WTC11 (cell line): ENCODE data around the gene IL5RA. TPM values are rescaled to one million over a fixed set of nuclear protein-coding genes. Genes with fewer than 3 reads are reported as not detected.

Experiments
- ATAC-seq: fragments of 200-7000 bp; cut with Tn5 transposase; 2 replicates; pipeline ENCODE4 v1.10.0; 2021; ENCODE audit warnings: mild to moderate bottlenecking, moderate library complexity
- CTCF ChIA-PET: fragments of 300-600 bp; sonication (Branson Sonifier 250); formaldehyde crosslinking; loops from one replicate; lab custom pipeline; 2021; ENCODE audit warnings: antibody characterized with exemption; lab: Charles Lee
- POLR2A ChIA-PET: fragments of 350-600 bp; sonication (Branson Sonifier 250); formaldehyde crosslinking; loops from one replicate; lab custom pipeline; 2021; ENCODE audit warnings: antibody characterized with exemption; lab: Charles Lee
- DNase-seq: peaks from one replicate; pipeline ENCODE4 v3.0.0; 2021; ENCODE audit warnings: low spot score
- H3K27ac Mint-ChIP-seq: 2 replicates; pipeline ENCODE4 v1.8.0; 2021; ENCODE audit warnings: mixed read lengths
- H3K27me3 Mint-ChIP-seq: 2 replicates; pipeline ENCODE4 v1.8.0; 2021; ENCODE audit warnings: low read depth, mild to moderate bottlenecking, moderate library complexity, mixed read lengths
- H3K36me3 Mint-ChIP-seq: 2 replicates; pipeline ENCODE4 v1.8.0; 2021; ENCODE audit warnings: mixed read lengths
- H3K4me1 Mint-ChIP-seq: 2 replicates; pipeline ENCODE4 v1.8.0; 2022; ENCODE audit warnings: mixed read lengths
- H3K4me3 Mint-ChIP-seq: 2 replicates; pipeline ENCODE4 v1.8.0; 2021; ENCODE audit warnings: mild to moderate bottlenecking, moderate library complexity, mixed read lengths
- H3K9me3 Mint-ChIP-seq: 2 replicates; pipeline ENCODE4 v1.8.0; 2021; ENCODE audit warnings: mixed read lengths
- AFF4 ChIP-seq: sonication (generic); formaldehyde crosslinking; IDR thresholded peaks from 2 replicates; pipeline ENCODE4 v1.8.1; 2023; ENCODE audit warnings: mild to moderate bottlenecking, missing genetic modification reagents, borderline replicate concordance
- EMX1 ChIP-seq: fragments of 250-450 bp; sonication (Bioruptor Pico); IDR thresholded peaks from 2 replicates; pipeline ENCODE4 v1.8.0; 2021; ENCODE audit warnings: mild to moderate bottlenecking
- FOXK1 ChIP-seq: sonication (generic); formaldehyde crosslinking; IDR thresholded peaks from 2 replicates; pipeline ENCODE4 v1.8.0; 2022; ENCODE audit warnings: mild to moderate bottlenecking, moderate library complexity, missing genetic modification reagents
- PRDM15 ChIP-seq: sonication (generic); formaldehyde crosslinking; IDR thresholded peaks from 2 replicates; pipeline ENCODE4 v1.8.0; 2022; ENCODE audit warnings: missing genetic modification reagents
- RORB ChIP-seq: fragments of 250-450 bp; sonication (Bioruptor Pico); IDR thresholded peaks from 2 replicates; pipeline ENCODE4 v1.9.0; 2021; ENCODE audit warnings: mild to moderate bottlenecking
- ZNF263 ChIP-seq: sonication (generic); formaldehyde crosslinking; IDR thresholded peaks from 2 replicates; pipeline ENCODE4 v1.8.1; 2022; ENCODE audit warnings: low read depth, mild to moderate bottlenecking, moderate library complexity, missing genetic modification reagents
- ZNF423 ChIP-seq: fragments of 250-450 bp; sonication (Bioruptor Pico); IDR thresholded peaks from 2 replicates; pipeline ENCODE4 v2.1.2; 2022; ENCODE audit warnings: mild to moderate bottlenecking, moderate library complexity
- ZNF532 ChIP-seq: fragments of 250-450 bp; sonication (Bioruptor Pico); IDR thresholded peaks from 2 replicates; pipeline ENCODE4 v1.9.0; 2021; ENCODE audit warnings: mild to moderate bottlenecking, borderline replicate concordance
- ZSCAN18 ChIP-seq: fragments of 250-450 bp; sonication (Bioruptor Pico); IDR thresholded peaks from 2 replicates; pipeline ENCODE4 v2.1.2; 2022; ENCODE audit warnings: mild to moderate bottlenecking, moderate library complexity
- total RNA-seq: library from RNA; stranded (reverse); gene quantifications from 3 replicates; pipeline ENCODE4 v1.2.3, GENCODE V29; 2021

The IL5RA gene
- total RNA-seq, 1 experiment from 2014 or later, result not detected

GRCh38 chr3:3053974-3054373 is 56.2 kb downstream of the IL5RA start (continued):
- TF ChIP-seq ZNF532, result no peak
- no peak for TF ChIP-seq ZNF263 (CRISPR knock-in tag)
- no peak for TF ChIP-seq ZSCAN18 (CRISPR knock-in tag)

- TF ChIP-seq EMX1 (CRISPR knock-in tag) (no peak), RORB (CRISPR knock-in tag) (no peak), AFF4 (CRISPR knock-in tag) (no peak), FOXK1 (no peak), PRDM15 (CRISPR knock-in tag) (no peak), ZNF423 (CRISPR knock-in tag) (no peak)
- ChIA-PET CTCF (no interaction called here), POLR2A (no interaction called here)
- Mint-ChIP-seq H3K9me3 (peaks cover 73% of the 10 kb centered on the region), H3K27ac (no peak overlapping the region), H3K4me1 (peaks cover 9% of the 10 kb centered on the region; the same call in 1 of the 2 replicates), H3K4me3 (no peak overlapping the region), H3K27me3 (peaks cover 12% of the 10 kb centered on the region; the same call in 1 of the 2 replicates), H3K36me3 (peaks cover 61% of the 10 kb centered on the region)
- no peak for DNase-seq
- ATAC-seq, result peak; percentile 28
Measured at GRCh38 chr3:3038201-3038991, 71.8 kb downstream of the IL5RA start.
